GM23248 (cell line): ENCODE data around the gene TRPM3.

ENCODE experiments used
- EZH2 ChIP-seq: fragments of 200-600 bp; sonication (generic); IDR thresholded peaks from 2 replicates; pipeline ENCODE4 v1.6.1; 2018; ENCODE audit warnings: antibody characterized with exemption, mild to moderate bottlenecking; ENCODE audit not compliant: insufficient read depth, poor library complexity, severe bottlenecking
- EZH2phosphoT487 ChIP-seq: fragments of 200-600 bp; sonication (generic); IDR thresholded peaks from 2 replicates; pipeline ENCODE4 v1.6.1; 2018; ENCODE audit warnings: antibody characterized with exemption, moderate library complexity, mild to moderate bottlenecking, low read depth; ENCODE audit not compliant: insufficient read depth

DNA sequence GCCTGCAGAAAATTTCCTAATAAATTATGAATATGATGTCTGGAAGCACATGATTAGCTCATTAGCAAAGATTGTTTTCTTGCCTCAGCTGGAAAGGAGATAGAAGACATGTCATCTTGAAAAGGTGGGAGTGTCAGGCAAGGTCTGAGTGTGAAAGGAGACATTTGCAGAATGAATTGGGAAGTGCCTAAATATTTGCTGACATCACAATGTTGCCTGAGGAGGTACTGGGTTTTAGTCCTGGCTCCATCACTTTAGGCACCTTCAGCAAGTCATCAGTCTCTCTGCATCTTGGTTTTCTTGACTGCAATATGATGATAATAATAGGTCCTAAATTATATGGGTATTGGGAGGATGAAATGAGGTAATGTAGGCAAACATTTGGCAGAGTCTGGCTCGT lies 140.1 kb downstream of the TRPM3 start:
- TF ChIP-seq EZH2 (no peak), EZH2phosphoT487 (no peak)
